T-helper 22 cell (primary cell): ENCODE results near the gene VIM.

Source experiments
- DNase-seq: peaks from one replicate; pipeline ENCODE4 v3.0.0-alpha.2; 2020; ENCODE audit warnings: low read depth

Gene VIM

GRCh38 chr10:17228091-17229015, at the start of gene VIM:
VIM (plus strand) TSS chr10:17228241; CDS start chr10:17229423, 1,182 bp downstream.
- peak; percentile 84 for DNase-seq

GRCh38 chr10:17179002-17179401, 49.0 kb upstream of the VIM start:
- DNase-seq, result no peak

GRCh38 chr10:17181110-17181509, 46.9 kb upstream of the VIM start:
- DNase-seq, result no peak

- no peak for DNase-seq
These were observed 46.3 kb upstream of the VIM start for GRCh38 chr10:17181751-17182150.

GRCh38 chr10:17183110-17183509, 44.9 kb upstream of the VIM start:
- DNase-seq, result no peak

- no peak for DNase-seq
These were observed 42.2 kb upstream of the VIM start for GRCh38 chr10:17185873-17186272.

- DNase-seq, result no peak
These were observed 39.3 kb upstream of the VIM start for GRCh38 chr10:17188644-17189172.

GRCh38 chr10:17190602-17191001, 37.4 kb upstream of the VIM start:
- DNase-seq, result no peak

- DNase-seq, result no peak
These were observed 33.0 kb upstream of the VIM start for GRCh38 chr10:17195083-17195482.

GRCh38 chr10:17196045-17196444, 32.0 kb upstream of the VIM start:
- DNase-seq, result no peak

GRCh38 chr10:17196573-17196972, 31.5 kb upstream of the VIM start:
- DNase-seq, result no peak

GRCh38 chr10:17199351-17199804, 28.7 kb upstream of the VIM start:
- DNase-seq, result no peak

- DNase-seq, result no peak
These were observed 27.8 kb upstream of the VIM start for GRCh38 chr10:17200001-17200911.

GRCh38 chr10:17200912-17201793, 26.9 kb upstream of the VIM start, which contains the start of gene TRDMT1:
TRDMT1 (minus strand) TSS chr10:17201672; CDS start chr10:17201634, 38 bp downstream.
- DNase-seq, result peak; percentile 71

GRCh38 chr10:17201794-17202116, 26.3 kb upstream of the VIM start:
- DNase-seq, result no peak

- DNase-seq, result no peak
These were observed 25.5 kb upstream of the VIM start for GRCh38 chr10:17202506-17202905.

GRCh38 chr10:17202999-17203398, 25.0 kb upstream of the VIM start:
- DNase-seq, result no peak

- DNase-seq, result no peak
These were observed 24.6 kb upstream of the VIM start for GRCh38 chr10:17203416-17203815.

- DNase-seq, result peak; percentile 63
These were observed 21.8 kb upstream of the VIM start for GRCh38 chr10:17206210-17206709.

GRCh38 chr10:17208476-17208875, 19.6 kb upstream of the VIM start:
- DNase-seq, result no peak

GRCh38 chr10:17209302-17209701, 18.7 kb upstream of the VIM start:
- no peak for DNase-seq
